Peyer's patch (tissue), 4 donors: ENCODE results near the gene ARHGAP23. TPM values are rescaled to one million over a fixed set of nuclear protein-coding genes. Genes with fewer than 3 reads are reported as not detected.

Source experiments
- DNase-seq, 3 donors: peaks; one replicate each; pipeline ENCODE4 v3.0.0-alpha.2; 2017 to 2019
- H3K27ac ChIP-seq, 4 donors: fragments of 200-600 bp; sonication (generic); one replicate each; pipeline ENCODE4 v1.5.1; 2016 to 2019
- H3K27me3 ChIP-seq, 2 donors: fragments of 200-600 bp; sonication (generic); one replicate each; pipeline ENCODE4 v1.5.1; 2019
- H3K36me3 ChIP-seq, 3 donors: fragments of 200-600 bp; sonication (generic); one replicate each; pipeline ENCODE4 v1.5.1; 2016 to 2019
- H3K4me1 ChIP-seq, 4 donors: fragments of 200-600 bp; sonication (generic); one replicate each; pipeline ENCODE4 v1.5.1; 2016 to 2019
- H3K4me3 ChIP-seq, 4 donors: fragments of 200-600 bp; sonication (generic); 1 replicate in 3 of 4; 2 replicates in 1 of 4; pipeline ENCODE4 v1.5.1; 2016 to 2019; ENCODE audit warnings: mild to moderate bottlenecking in 1 of 4
- H3K9me3 ChIP-seq, 4 donors: fragments of 200-600 bp; sonication (generic); one replicate each; pipeline ENCODE4 v1.5.1; 2016 to 2019; ENCODE audit warnings: mild to moderate bottlenecking in 1 of 4
- POLR2A ChIP-seq, 2 donors: fragments of 450-650 bp; IDR thresholded peaks; one replicate each; pipeline ENCODE4 v1.5.1; 2017; ENCODE audit warnings: antibody characterized with exemption in 2 of 2, mild to moderate bottlenecking in 2 of 2, moderate library complexity in 2 of 2
- total RNA-seq, 4 donors: library from RNA; depleted of rRNA; stranded (reverse); fragments of >200 nt; gene quantifications; one replicate each; pipeline ENCODE4 v1.1.0, GENCODE V29; 2016
- TF ChIP-seq, protein P1 (sequence below), 6 experiments: fragments of 450-650 bp in 4 of 6; fragments of 200-600 bp in 2 of 6; sonication (generic) in 1 of 6; IDR thresholded peaks; one replicate each; pipeline ENCODE4 v1.5.1; 2017 to 2019; ENCODE audit warnings: antibody characterized with exemption in 6 of 6, mild to moderate bottlenecking in 3 of 6, moderate library complexity in 1 of 6

Gene ARHGAP23
- total RNA-seq, 4 donors from 2014 or later, result 0.88 to 36.3 (median 8.9) TPM

DNA sequence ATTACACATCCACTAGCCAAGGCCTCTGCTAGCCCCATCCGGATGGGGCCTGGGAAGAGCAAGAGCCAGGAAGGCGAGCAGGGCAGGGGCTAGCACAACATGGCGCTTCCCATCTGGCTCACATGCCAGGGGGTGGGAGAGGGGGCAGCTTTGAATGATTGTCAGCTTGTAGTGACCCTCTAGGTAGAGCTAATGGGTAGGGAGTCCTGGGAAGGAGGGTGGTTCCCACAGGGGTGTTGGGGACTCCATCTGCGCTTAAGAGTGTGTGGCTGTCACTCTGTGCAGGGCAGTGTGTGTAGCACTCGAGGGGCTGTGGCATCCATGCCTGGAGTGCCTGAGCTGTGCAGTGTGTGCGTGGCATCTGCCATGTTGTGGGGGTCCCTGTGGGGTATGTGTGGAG is 24.5 kb downstream of the ARHGAP23 start:
- Histone ChIP-seq H3K36me3 (no peaks in the 10 kb centered on the region), H3K27me3 (no peaks in the 10 kb centered on the region), H3K4me1 (peaks cover 0 to 26% (median 0%) of the 10 kb centered on the region in 4 donors), H3K27ac (peak overlapping the region in 3 of 4 donors; percentile 17 to 63 (median 46)), H3K9me3 (no peaks in the 10 kb centered on the region), H3K4me3 (no peak overlapping the region)
- no peak for DNase-seq
- TF ChIP-seq, protein P1, sequence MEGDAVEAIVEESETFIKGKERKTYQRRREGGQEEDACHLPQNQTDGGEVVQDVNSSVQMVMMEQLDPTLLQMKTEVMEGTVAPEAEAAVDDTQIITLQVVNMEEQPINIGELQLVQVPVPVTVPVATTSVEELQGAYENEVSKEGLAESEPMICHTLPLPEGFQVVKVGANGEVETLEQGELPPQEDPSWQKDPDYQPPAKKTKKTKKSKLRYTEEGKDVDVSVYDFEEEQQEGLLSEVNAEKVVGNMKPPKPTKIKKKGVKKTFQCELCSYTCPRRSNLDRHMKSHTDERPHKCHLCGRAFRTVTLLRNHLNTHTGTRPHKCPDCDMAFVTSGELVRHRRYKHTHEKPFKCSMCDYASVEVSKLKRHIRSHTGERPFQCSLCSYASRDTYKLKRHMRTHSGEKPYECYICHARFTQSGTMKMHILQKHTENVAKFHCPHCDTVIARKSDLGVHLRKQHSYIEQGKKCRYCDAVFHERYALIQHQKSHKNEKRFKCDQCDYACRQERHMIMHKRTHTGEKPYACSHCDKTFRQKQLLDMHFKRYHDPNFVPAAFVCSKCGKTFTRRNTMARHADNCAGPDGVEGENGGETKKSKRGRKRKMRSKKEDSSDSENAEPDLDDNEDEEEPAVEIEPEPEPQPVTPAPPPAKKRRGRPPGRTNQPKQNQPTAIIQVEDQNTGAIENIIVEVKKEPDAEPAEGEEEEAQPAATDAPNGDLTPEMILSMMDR (IDR thresholded peaks at IDR 0.05), result no peak

DNA sequence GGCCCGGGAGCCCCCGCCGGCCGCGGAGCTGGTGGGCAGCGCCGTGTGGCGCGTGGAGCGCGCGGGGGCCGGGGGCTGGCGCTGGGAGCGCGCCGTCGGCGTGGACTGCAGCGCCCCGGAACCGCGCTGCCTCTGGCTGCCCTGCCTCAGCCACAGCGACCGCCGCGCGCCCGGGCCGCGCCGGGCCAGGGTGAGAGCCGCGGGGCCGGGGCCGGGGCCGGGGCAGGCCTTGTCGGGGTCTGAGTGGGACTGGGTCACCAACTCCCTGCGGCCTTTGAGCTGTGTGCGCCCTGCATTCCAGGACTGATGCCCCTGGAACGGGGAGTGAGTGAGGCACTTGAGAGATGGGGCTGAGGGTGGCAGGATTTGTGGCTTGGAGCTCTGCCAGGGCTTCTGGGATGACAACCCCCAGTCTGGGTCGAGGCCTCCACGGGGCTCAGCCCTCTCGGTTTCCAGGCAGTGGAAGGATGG is 25.7 kb downstream of the ARHGAP23 start:
- Histone ChIP-seq H3K27ac (peak overlapping the region; percentile 46 to 74 (median 56)), H3K4me1 (peaks cover 0 to 26% (median 0%) of the 10 kb centered on the region in 4 donors), H3K4me3 (peak overlapping the region in 3 of 4 donors; percentile 15 to 42 (median 38)), H3K36me3 (no peaks in the 10 kb centered on the region), H3K9me3 (no peaks in the 10 kb centered on the region), H3K27me3 (no peaks in the 10 kb centered on the region)
- TF ChIP-seq POLR2A (IDR thresholded peaks at IDR 0.05), result no peak
- TF ChIP-seq, protein P1 (IDR thresholded peaks at IDR 0.05), result no peak
- DNase-seq, result no peak

DNA sequence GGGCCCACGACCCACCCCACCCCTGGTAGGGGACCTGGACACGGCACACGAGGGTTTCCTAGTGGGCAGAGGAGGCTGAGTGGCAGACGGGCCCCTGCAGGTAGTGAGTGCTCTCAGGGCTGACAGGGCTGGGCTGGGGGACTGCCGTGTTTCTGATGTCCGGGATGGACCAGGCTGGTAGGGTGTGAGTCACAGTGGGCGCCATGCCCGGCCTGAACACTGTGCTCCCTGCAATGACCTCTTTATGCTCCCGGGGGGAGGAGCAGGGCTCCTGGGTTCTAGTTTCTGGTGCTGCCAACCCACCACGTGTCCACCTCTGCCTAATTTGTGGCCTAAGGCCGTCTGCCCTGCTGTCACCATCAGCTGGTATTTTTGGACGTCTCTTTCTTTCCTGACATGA is 26.3 kb downstream of the ARHGAP23 start:
- Histone ChIP-seq H3K27me3 (no peaks in the 10 kb centered on the region), H3K36me3 (no peaks in the 10 kb centered on the region), H3K9me3 (no peaks in the 10 kb centered on the region), H3K4me1 (peaks cover 0 to 26% (median 0%) of the 10 kb centered on the region in 4 donors), H3K4me3 (peak overlapping the region in 3 of 4 donors; percentile 15 to 42 (median 38)), H3K27ac (peak overlapping the region; percentile 46 to 74 (median 56))
- TF ChIP-seq POLR2A (IDR thresholded peaks at IDR 0.05), result no peak
- TF ChIP-seq, protein P1 (IDR thresholded peaks at IDR 0.05), result no peak
- DNase-seq, result peak in 2 of 3 donors; percentile 19 to 59

DNA sequence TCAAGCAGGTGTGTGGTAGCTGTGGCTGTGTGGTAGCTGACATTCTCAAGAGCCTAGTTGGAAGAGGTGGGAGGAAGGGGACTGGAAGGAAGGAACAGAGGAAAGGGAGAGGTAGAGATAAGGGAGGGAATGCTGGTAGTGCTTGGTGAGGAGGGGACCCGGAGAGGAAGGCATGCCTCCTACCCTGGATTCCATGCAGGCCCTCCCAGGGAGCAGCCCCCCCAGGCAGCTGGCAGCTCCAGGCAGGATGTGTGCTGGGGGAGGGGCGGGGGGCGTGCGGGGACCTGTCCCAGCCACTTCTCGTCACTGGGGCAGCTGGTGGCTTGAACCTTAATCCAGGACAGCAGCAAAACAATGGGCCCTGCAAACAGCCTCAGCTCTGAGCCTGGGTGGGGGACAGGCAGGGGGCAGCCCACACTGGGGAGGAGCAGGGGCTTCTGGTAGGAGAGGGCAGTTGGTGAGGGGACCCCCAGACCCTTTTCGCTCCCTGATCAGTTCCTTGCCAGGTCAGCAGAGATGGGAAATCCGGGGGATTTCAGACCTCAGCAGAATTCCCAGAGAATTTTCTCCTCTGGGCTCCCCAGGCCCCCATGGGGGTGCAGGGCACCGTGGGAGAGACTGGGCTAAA is 27.1 kb downstream of the ARHGAP23 start:
- Histone ChIP-seq H3K27me3 (no peaks in the 10 kb centered on the region), H3K4me3 (no peak overlapping the region), H3K4me1 (peaks cover 0 to 26% (median 0%) of the 10 kb centered on the region in 4 donors), H3K36me3 (no peaks in the 10 kb centered on the region), H3K9me3 (no peaks in the 10 kb centered on the region), H3K27ac (peak overlapping the region in 1 of 4 donors; percentile 60)
- no peak for DNase-seq
- TF ChIP-seq, protein P1 (IDR thresholded peaks at IDR 0.05), result no peak
- no peak for TF ChIP-seq POLR2A (IDR thresholded peaks at IDR 0.05)

DNA sequence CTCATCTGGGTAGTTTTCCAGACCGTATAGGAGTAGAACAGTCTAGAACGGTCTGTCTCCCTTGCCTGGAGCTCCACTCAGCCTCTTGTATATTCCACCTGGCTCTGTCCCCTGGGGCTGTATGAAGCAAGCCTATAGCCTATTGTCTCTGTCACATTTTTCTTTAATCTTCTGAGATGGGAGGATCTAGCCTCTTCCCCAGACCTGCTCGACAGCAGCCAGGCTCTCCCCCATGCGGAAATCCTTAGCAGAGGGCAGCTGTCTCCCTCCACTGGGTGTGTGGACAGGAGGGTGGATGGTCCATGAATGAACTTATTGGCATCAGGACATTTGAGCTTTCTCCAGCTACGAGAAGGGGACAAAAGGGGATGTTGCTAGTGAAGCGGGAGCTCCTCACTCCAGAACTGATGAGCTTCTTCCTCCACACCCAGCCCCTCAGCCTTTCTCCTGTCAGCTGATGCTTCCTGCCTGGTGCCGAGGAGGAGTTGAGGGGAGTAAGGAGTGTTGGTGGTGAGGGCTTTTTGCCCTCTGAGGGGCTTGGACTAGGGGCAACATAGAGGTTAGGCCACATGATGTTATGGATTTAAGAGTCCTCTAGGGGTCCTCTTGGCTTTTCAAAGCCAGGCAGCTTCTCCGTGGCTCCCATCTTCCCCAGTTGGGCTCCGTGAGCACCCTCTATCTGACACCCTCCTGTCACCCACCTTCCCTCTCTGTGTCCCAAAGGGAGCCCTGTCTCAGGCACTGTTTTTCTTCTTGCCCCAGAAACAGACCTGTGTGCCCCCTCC is 28.0 kb downstream of the ARHGAP23 start:
- Histone ChIP-seq H3K36me3 (no peaks in the 10 kb centered on the region), H3K9me3 (no peaks in the 10 kb centered on the region), H3K4me3 (no peak overlapping the region), H3K27ac (no peak overlapping the region), H3K27me3 (no peaks in the 10 kb centered on the region), H3K4me1 (peaks cover 0 to 20% (median 0%) of the 10 kb centered on the region in 4 donors)
- TF ChIP-seq POLR2A (IDR thresholded peaks at IDR 0.05), result no peak
- TF ChIP-seq, protein P1 (IDR thresholded peaks at IDR 0.05), result no peak
- no peak for DNase-seq
